ENCODE measurements around the gene ERG28. TPM values are rescaled to one million over a fixed set of nuclear protein-coding genes. Genes with fewer than 3 reads are reported as not detected.

The ERG28 gene
- total and polyA plus RNA-seq, 2 experiments from 2014 or later = 27.9 to 95.1 TPM

GRCh38 chr14:75702616-75703261 lies 42.1 kb upstream of the ERG28 start:
- DNase-seq (ENCODE audit: low spot score) (no peak), ATAC-seq (no peak; the same call in 2 of the 3 replicates)
- H3K4me3 ChIP-seq = no peak overlapping the region
- H3K4me2 ChIP-seq = no peak overlapping the region
- no peaks in the 10 kb centered on the region for H3F3A ChIP-seq (replicated peaks; ENCODE audit: low read depth)
- H3K4me1 Mint-ChIP-seq = no peaks in the 10 kb centered on the region
- no peaks in the 10 kb centered on the region for H3K27me3 Mint-ChIP-seq (ENCODE audit: insufficient read depth, low read depth, poor library complexity)
- H3K27ac Mint-ChIP-seq = no peak overlapping the region
- peaks cover 19% of the 10 kb centered on the region for H3K36me3 Mint-ChIP-seq (ENCODE audit: low read depth)
- no peak overlapping the region for H2AFZ ChIP-seq
- no peak overlapping the region for H3K4me3 Mint-ChIP-seq
- H3K9me2 ChIP-seq (ENCODE audit: insufficient read depth) = no peaks in the 10 kb centered on the region
- peaks cover 7% of the 10 kb centered on the region for H3K36me3 ChIP-seq (ENCODE audit: insufficient read depth)
- H3K4me1 ChIP-seq (ENCODE audit: insufficient read depth) = no peaks in the 10 kb centered on the region
- 0 out of 2 replicates have a peak, but pooled peaks cover 4% of the 10 kb centered on the region for H4K20me1 ChIP-seq (replicated peaks; ENCODE audit: insufficient read depth)
- no peak overlapping the region for H3K27ac ChIP-seq (ENCODE audit: low read depth)
- no peaks in the 10 kb centered on the region for H3K79me2 ChIP-seq (replicated peaks; ENCODE audit: insufficient read depth)
- H3K27me3 ChIP-seq (ENCODE audit: insufficient read depth) = no peaks in the 10 kb centered on the region
- TF ChIP-seq EZH2phosphoT487 (IDR thresholded peaks at IDR 0.05; ENCODE audit: unreplicated experiment) = no peak
- TF ChIP-seq REST (IDR thresholded peaks at IDR 0.05; ENCODE audit: unreplicated experiment) = no peak
- TF ChIP-seq ETS1 (IDR thresholded peaks at IDR 0.05) = no peak
- TF ChIP-seq CREB1 (CRISPR knock-in tag; IDR thresholded peaks at IDR 0.05; ENCODE audit: low read depth) = no peak
- no peak for TF ChIP-seq JUNB (IDR thresholded peaks at IDR 0.05; ENCODE audit: unreplicated experiment)
- TF ChIP-seq NANOG (IDR thresholded peaks at IDR 0.05; ENCODE audit: borderline replicate concordance) = no peak
- no peak for TF ChIP-seq ZNF462 (CRISPR knock-in tag; IDR thresholded peaks at IDR 0.05)
- TF ChIP-seq STAT1 (IDR thresholded peaks at IDR 0.05; ENCODE audit: unreplicated experiment) = no peak
- TF ChIP-seq POLR2AphosphoS5 (IDR thresholded peaks at IDR 0.05; ENCODE audit: low read depth) = no peak
- TF ChIP-seq ZNF331 (CRISPR knock-in tag; IDR thresholded peaks at IDR 0.05; ENCODE audit: low read depth) = no peak
- TF ChIP-seq EZH2 (IDR thresholded peaks at IDR 0.05; ENCODE audit: low read depth, unreplicated experiment) = no peak
- no peak for TF ChIP-seq CTCF (conservative IDR thresholded peaks at IDR 0.05; ENCODE audit: low read depth in 2 of 2)
- TF ChIP-seq ZNF114 (CRISPR knock-in tag; IDR thresholded peaks at IDR 0.05) = no peak
- no peaks in the 10 kb centered on the region for H3K9me3 Mint-ChIP-seq

Data from GM23338 (cell line).